GM18511 (cell line): ENCODE data around the gene CD300LB.
"Not testable (repeated sequence)": the region's sequence is repeated elsewhere in the genome, so short reads cannot be mapped to it uniquely, and the experiment has no call there.

ENCODE experiments used
- ATAC-seq: cut with Tn5 transposase; IDR thresholded peaks from one replicate; pipeline ENCODE4 v1.9.1; 2021; ENCODE audit warnings: mild to moderate bottlenecking, moderate library complexity; ENCODE audit not compliant: unreplicated experiment

The CD300LB gene

DNA sequence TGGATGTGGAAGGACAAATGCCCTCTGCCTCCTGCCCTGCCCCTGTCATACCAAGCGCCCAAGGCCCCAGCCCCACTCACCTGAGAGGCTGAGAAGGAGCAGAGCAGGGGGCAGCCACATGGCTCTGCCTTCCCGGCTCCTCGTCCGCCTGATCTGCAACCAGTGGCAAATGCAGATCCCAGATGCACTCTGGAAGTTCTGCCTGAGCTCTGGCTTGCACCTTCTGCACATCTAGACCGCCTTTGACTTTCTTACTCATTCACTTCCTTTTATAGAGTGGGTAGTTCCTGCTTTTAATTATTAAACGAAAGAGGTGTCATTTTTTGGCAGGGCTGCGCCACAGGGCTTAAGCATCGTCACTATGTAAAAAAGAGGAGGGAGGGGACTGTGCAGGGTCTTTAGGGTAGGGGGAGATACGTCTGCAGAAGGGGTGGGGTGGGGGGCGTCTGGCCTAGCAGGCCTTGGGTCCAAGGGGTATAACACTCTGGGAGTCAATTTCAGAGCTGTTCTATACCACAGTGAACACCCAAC lies at the start of gene CD300LB:
Gene CD300LB, minus strand, starts transcription at position 245 of the 531 bp plus-strand sequence. Its CDS starts 125 bp downstream, at position 120.
- ATAC-seq = no peak

DNA sequence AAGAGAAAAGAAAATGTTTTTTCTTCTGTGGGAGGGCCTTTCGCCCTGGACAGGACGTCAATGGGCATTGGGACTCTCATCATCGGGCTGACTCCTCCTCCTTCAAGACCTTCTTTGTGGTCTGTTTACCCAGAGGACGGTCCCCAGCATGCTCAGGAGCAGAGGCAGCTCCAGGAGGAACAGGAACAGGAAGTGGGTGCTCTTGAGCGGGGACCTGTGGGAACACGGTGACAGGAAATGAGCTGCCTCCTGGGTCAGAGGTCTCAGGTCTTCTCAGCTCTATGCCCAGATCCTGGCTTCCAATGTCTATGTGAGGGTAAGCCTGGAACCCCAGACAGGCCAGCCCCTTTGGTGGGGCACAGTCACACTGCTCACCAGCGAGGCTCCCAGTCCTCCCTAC lies 48.6 kb upstream of the CD300LB start:
- no peak for ATAC-seq

DNA sequence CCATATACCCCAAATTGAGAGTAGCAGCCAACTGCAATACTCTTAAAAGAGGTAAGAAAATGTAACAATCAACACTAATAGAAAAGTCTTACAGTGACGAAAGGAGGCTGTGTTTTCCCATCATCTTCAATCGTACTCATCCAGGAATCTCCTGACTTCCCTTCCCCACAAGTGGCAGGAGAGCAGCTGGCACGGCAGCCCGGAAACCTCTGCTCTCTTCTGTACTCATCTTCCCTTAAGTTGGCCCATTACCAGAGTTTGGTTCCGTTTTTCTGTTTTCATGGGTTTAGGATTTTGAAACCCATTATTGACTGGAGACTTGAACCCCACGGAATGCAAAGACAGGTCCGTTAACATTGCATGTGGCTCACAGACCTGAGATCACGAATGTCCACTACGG lies 47.7 kb upstream of the CD300LB start:
- ATAC-seq = no peak

DNA sequence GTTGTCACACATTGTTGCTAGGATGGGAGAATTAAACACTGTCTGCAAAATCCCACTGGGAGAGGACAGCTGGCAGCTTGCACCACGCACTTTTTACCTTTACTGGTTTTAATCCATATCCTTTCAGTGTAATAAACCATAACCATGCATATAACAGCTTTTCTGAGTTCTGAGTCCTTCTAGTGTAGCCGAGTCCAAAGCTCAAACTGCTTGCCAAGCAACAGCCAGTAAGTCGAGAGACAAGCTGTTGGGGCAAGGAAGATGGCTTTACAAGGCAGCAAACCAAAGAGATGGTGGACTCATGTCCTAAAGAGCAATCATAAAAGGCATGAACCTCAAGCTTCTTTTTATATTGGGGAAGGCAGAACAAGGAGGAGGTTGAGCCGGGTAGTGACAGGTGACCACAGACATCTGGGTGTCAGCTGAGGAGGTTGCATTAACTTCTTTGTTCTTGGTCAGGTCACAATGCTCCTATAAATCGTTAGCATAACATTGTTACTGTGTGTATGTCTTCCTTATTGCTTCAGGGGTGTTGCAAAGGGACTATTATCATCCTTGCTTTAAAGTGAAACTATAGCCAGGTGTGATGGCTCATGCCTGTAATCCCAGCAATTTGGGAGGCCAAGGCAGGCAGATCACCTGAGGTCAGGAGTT lies 43.3 kb upstream of the CD300LB start:
- ATAC-seq = no peak

GRCh38 chr17:74573635-74574034 lies 42.4 kb upstream of the CD300LB start:
- not testable (repeated sequence) for ATAC-seq

GRCh38 chr17:74573169-74573568 lies 41.9 kb upstream of the CD300LB start:
- ATAC-seq = no peak

DNA sequence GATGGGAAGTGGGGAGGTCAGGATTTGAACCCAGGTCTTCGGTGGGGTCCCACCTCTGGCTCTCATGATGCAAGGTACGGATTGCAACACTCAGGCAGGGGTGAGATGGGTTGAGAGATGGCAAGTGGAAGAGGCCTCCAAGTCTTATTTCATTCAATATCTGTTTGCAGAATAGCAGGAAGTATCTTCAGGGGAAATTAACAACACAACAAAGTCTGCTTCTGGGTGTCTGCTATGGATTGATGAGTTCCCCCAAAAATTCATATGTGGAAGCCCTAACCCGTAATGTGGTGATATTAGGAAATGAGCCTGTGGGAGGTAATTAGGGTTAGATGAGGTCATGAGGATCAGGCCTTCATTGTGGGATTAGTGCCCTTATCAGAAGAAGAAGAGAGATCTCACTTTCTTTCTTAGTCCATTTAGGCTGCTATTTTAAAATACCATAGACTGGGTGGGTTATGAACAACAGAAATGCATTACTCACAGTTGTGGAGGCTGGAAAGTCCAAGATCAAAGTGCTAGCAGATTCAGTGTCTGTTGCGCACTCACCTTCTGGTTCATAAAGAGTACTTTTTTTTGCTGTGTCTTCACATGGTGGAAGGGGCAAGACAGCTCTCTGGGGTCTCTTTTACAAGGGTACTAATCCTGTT lies 40.5 kb upstream of the CD300LB start:
- ATAC-seq = no peak

DNA sequence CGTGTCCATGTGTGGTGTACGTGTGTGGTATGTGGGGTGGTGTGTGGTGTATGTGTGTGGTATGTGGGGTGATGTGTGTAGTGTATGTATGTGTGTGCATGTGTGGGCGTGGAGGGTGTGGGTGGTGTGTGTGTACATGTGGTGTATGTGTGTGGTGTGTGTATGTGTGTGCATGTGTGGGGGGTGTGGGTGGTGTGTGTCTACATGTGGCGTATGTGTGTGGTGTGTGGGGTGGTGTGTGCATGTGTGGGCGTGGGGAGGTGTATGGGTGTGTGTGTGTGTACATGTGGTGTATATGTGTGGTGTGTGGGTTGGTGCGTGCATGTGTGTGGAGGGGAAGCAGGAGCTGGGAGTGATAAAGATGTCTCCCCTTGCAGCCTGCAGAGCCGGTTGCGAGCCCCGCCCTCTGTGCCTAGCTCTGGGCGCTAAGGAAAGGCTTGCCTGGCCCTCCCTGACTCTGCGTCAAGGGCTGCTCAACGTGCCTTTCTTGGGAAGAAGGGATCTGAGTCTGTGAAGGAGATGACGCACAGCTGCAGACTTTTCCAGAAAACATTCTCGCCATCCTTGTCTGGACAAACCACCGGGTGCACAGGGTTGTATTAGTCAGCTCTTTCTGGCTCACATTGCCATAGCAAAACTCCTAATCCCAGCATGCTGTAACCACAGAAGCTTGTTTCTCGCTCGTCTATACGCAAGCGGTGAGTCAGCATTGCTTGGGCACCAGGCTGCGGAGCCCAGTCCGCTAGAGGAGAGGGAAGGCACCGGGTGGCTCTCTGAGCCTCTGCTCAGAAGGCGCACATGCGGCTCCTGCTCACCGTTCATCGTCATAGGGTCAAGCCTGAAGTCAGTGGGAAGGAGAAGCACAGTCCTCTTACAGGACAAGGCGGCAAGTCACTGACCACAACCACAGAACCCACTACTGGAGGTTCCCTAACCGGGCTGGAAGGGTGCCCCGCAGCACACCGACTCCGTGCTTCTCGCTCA lies 38.0 kb upstream of the CD300LB start:
- no peak for ATAC-seq

GRCh38 chr17:74568106-74568873 lies 37.0 kb upstream of the CD300LB start:
- ATAC-seq = no peak

GRCh38 chr17:74567397-74567796 lies 36.1 kb upstream of the CD300LB start, which contains the start of gene CD300H:
Gene CD300H (minus strand): TSS chr17:74567509.
- ATAC-seq = no peak

GRCh38 chr17:74566132-74566753 lies 35.0 kb upstream of the CD300LB start:
- ATAC-seq = no peak

GRCh38 chr17:74565126-74565525 lies 33.9 kb upstream of the CD300LB start:
- no peak for ATAC-seq

DNA sequence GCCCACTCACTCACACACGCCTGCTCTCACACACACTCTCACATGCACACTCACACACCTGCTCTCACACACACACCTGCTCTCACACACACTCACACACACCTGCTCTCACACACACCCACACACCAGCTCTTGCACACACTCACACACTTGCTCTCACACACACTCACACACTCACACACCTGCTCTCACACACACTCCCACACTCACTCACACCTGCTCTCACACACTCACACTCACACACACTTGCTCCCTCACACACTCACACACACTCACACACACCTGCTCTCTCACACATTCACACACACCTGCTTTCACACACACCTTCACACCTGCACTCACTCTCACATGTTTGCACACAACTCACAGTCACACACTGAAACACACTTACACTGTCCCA lies 32.1 kb upstream of the CD300LB start:
- ATAC-seq = no peak

- no peak for ATAC-seq
Observed at GRCh38 chr17:74561586-74561985, 30.3 kb upstream of the CD300LB start.

GRCh38 chr17:74558882-74559519 lies 27.7 kb upstream of the CD300LB start:
- ATAC-seq = no peak

- not testable (repeated sequence) for ATAC-seq
Observed at GRCh38 chr17:74558402-74558801, 27.1 kb upstream of the CD300LB start.

DNA sequence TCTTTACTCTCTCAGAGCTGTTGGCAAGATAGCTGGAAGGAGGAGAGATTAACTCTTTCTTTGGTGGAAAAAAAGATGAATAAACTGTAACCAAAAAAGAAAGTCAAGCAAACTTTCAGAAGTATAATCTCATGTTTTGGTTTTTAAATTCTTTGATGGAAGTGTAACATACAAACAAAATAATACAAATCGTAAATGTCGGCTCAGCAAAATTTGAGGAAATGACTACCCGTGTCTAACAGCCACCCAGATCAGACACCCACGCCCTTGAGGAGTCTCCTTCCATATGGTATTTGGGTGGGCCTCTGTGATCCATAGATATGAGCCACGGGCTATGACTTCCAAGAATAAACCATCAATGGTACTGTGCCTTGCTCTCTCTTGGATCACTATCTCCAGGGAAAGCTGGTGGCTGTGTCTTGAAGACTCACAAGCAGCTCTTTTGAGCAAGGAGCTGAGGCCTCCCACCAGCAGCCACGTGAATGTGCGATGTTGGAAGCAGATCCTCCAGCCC lies 24.2 kb upstream of the CD300LB start:
- ATAC-seq = no peak

DNA sequence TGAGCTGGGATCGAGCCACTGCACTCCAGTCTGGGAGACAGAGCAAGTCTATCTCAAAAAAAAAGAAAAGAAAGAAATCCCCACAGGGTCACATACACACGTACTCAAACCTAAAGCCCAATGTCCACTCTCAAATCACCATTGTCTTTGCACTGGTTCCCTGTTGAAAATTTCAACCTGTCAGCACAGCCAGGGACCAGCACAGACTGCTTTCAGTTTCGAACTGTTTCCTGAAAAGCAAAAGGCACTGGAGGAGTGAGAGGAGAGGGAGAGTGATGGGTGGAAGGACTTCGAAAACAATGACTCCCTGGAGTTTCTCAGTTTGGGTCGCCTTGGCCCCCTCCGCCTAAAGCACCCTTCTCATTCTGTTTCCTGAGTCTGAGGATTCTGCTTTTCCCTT lies 23.6 kb upstream of the CD300LB start:
- ATAC-seq = no peak

DNA sequence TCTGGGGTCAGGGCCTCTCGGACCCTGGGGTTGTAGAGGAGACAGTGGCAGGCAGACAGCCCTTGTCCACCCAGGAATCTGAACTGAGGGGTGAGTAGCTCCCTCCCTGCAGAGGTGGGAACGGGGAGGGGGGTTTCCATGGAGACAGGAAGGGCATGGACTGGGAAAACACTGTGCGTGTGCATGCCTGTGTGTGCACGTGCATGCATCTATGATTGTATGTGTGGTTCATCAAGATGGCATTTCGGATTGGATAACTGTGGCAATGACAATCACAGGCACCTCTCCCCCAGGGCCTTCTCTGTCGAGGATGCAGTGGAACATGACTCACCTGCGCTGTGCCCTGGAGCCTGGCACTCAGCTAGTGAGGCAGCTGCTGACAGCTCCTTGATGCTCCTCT lies 20.8 kb upstream of the CD300LB start:
- no peak for ATAC-seq
